Small intestine (tissue), 7 donors: ENCODE data around the gene CDC73. TPM values are rescaled to one million over a fixed set of nuclear protein-coding genes. Genes with fewer than 3 reads are reported as not detected.

Experiments
- DNase-seq, 2 donors: peaks; one replicate each; pipeline versions ENCODE4 v3.0.0 to v3.0.0-alpha.2; 2013
- FAIRE-seq: peaks from 2 replicates; lab custom pipeline; 2012; peaks lifted over from hg19 to GRCh38; lab: Jason Lieb, UNC
- H3K27ac ChIP-seq, 3 donors: one replicate each; pipeline ENCODE4 v1.5.1; 2013; ENCODE audit warnings: low read length in 2 of 3, mild to moderate bottlenecking in 2 of 3, control low read depth in 1 of 3, inconsistent platforms in 1 of 3, low read depth in 1 of 3, moderate library complexity in 1 of 3
- H3K27me3 ChIP-seq, 3 donors: one replicate each; pipeline ENCODE4 v1.6.1; 2013; ENCODE audit warnings: low read length in 3 of 3, inconsistent platforms in 1 of 3; ENCODE audit not compliant: control insufficient read depth in 3 of 3, insufficient read depth in 3 of 3
- H3K36me3 ChIP-seq, 3 donors: one replicate each; pipeline ENCODE4 v1.6.1; 2013; ENCODE audit warnings: low read length in 3 of 3, inconsistent platforms in 1 of 3, low read depth in 1 of 3, mild to moderate bottlenecking in 1 of 3, moderate library complexity in 1 of 3; ENCODE audit not compliant: control insufficient read depth in 3 of 3, insufficient read depth in 2 of 3
- H3K4me1 ChIP-seq, 3 donors: one replicate each; pipeline ENCODE4 v1.6.1; 2013; ENCODE audit warnings: low read length in 2 of 3, inconsistent platforms in 1 of 3, low read depth in 1 of 3, mild to moderate bottlenecking in 1 of 3, moderate library complexity in 1 of 3; ENCODE audit not compliant: control insufficient read depth in 3 of 3, insufficient read depth in 2 of 3
- H3K4me3 ChIP-seq, 3 donors: one replicate each; pipeline ENCODE4 v1.5.1; 2013; ENCODE audit warnings: low read length in 3 of 3, control low read depth in 1 of 3, inconsistent platforms in 1 of 3, low read depth in 1 of 3, mild to moderate bottlenecking in 1 of 3, moderate library complexity in 1 of 3
- H3K9me3 ChIP-seq, 2 donors: one replicate each; pipeline ENCODE4 v1.6.1; 2013; ENCODE audit warnings: low read depth in 1 of 2, low read length in 1 of 2; ENCODE audit not compliant: control insufficient read depth in 2 of 2, insufficient read depth in 1 of 2
- WGBS, 3 donors: extraction: QIAGEN DNeasy Blood & Tissue Kit; methylation state at CpG; one replicate each; pipeline ENCODE4 v1.1.7; 2013; 5-methylcytosine and 5-hydroxymethylcytosine counted together
- polyA plus RNA-seq, 4 donors: library from polyadenylated mRNA; stranded (reverse) in 3 of 4; unstranded in 1 of 4; fragments of 200-250 nt in 3 of 4; fragments of 120-200 nt in 1 of 4; gene quantifications; one replicate each; pipeline versions ENCODE4 v1.2.1 to v1.2.3, GENCODE V29; 2013
- donor health status: healthy with polysubstance abuse.
- donor health status: control.
- donor health status: control.
- donor health status: Bipolar disorder and iron deficiency.
- donor health status: healthy.

CDC73 gene
- polyA plus RNA-seq, 4 donors: 7.6 to 23.2 (median 13.2) TPM

GRCh38 chr1:193090865-193091264 lies 31.0 kb upstream of the CDC73 start:
- FAIRE-seq: no peak
- Histone ChIP-seq H3K27ac (no peak overlapping the region), H3K9me3 (no peaks in the 10 kb centered on the region), H3K27me3 (no peaks in the 10 kb centered on the region), H3K4me3 (no peak overlapping the region), H3K36me3 (peaks cover 3 to 21% (median 5%) of the 10 kb centered on the region in 3 donors), H3K4me1 (no peaks in the 10 kb centered on the region)
- no peak for DNase-seq
- WGBS, 3 donors: 18 to 67% (median 39%) methylated on average over 1 of the region's 1 CpG

- no peak for DNase-seq
- H3K27me3 ChIP-seq: no peaks in the 10 kb centered on the region
- 93 to 97% (median 94%) methylated on average over 11 of the region's 11 CpGs for WGBS, 3 donors
- no peak overlapping the region for H3K27ac ChIP-seq
- no peaks in the 10 kb centered on the region for H3K4me1 ChIP-seq
- H3K36me3 ChIP-seq: peaks cover 5 to 22% (median 6%) of the 10 kb centered on the region in 3 donors
- FAIRE-seq: no peak
- no peak overlapping the region for H3K4me3 ChIP-seq
- H3K9me3 ChIP-seq: no peaks in the 10 kb centered on the region
Observed at GRCh38 chr1:193094112-193094511, 27.7 kb upstream of the CDC73 start.

GRCh38 chr1:193102662-193103061 lies 19.2 kb upstream of the CDC73 start:
- H3K27me3 ChIP-seq: no peaks in the 10 kb centered on the region
- no peak overlapping the region for H3K4me3 ChIP-seq
- peaks cover 7 to 16% (median 12%) of the 10 kb centered on the region in 3 donors for H3K36me3 ChIP-seq
- H3K9me3 ChIP-seq: no peaks in the 10 kb centered on the region
- H3K4me1 ChIP-seq: peaks cover 0 to 10% (median 3%) of the 10 kb centered on the region in 3 donors
- WGBS, 3 donors: 92 to 94% (median 92%) methylated on average over 5 of the region's 5 CpGs
- FAIRE-seq: no peak
- no peak overlapping the region for H3K27ac ChIP-seq
- DNase-seq: no peak

GRCh38 chr1:193103759-193104501 lies 17.9 kb upstream of the CDC73 start:
- H3K4me3 ChIP-seq: peak overlapping the region; percentile 51 to 58 (median 55)
- FAIRE-seq (no peak), DNase-seq (peak; percentile 9 to 10)
- H3K27ac ChIP-seq: peak overlapping the region; percentile 64 to 94 (median 79)
- H3K4me1 ChIP-seq: peaks cover 0 to 10% (median 3%) of the 10 kb centered on the region in 3 donors
- WGBS, 3 donors: 30 to 38% (median 38%) methylated on average over 9 of the region's 9 CpGs
- H3K27me3 ChIP-seq: no peaks in the 10 kb centered on the region
- peaks cover 5 to 11% (median 9%) of the 10 kb centered on the region in 3 donors for H3K36me3 ChIP-seq
- H3K9me3 ChIP-seq: no peaks in the 10 kb centered on the region

GRCh38 chr1:193104502-193104906 lies 17.3 kb upstream of the CDC73 start:
- 0 to 1% (median 0%) methylated on average over 24 of the region's 24 CpGs for WGBS, 3 donors
- DNase-seq (peak in 1 of 2 donors; percentile 54), FAIRE-seq (no peak)
- Histone ChIP-seq H3K27me3 (no peaks in the 10 kb centered on the region), H3K9me3 (no peaks in the 10 kb centered on the region), H3K4me3 (peak overlapping the region; percentile 51 to 58 (median 55)), H3K4me1 (peaks cover 0 to 10% (median 3%) of the 10 kb centered on the region in 3 donors), H3K36me3 (peaks cover 2 to 7% (median 6%) of the 10 kb centered on the region in 3 donors), H3K27ac (peak overlapping the region; percentile 64 to 94 (median 79))

GRCh38 chr1:193104907-193105820 lies 16.7 kb upstream of the CDC73 start, which contains the start of gene GLRX2:
Gene GLRX2, minus strand, starts transcription at chr1:193105414. Its CDS starts 32 bp downstream, at chr1:193105382.
- Histone ChIP-seq H3K9me3 (no peaks in the 10 kb centered on the region), H3K36me3 (peaks cover 0 to 1% (median 0%) of the 10 kb centered on the region in 3 donors), H3K4me3 (peak within 1 kb of the TSS; percentile 51 to 58 (median 55)), H3K27me3 (no peaks in the 10 kb centered on the region), H3K4me1 (peaks cover 0 to 10% (median 3%) of the 10 kb centered on the region in 3 donors), H3K27ac (peak within 1 kb of the TSS; percentile 79 to 94 (median 80))
- FAIRE-seq (no peak), DNase-seq (peak; percentile 85 to 92)
- WGBS, 3 donors: 0 to 1% (median 0%) methylated on average over 58 to 73 of the region's 73 CpGs

GRCh38 chr1:193105821-193106177 lies 16.0 kb upstream of the CDC73 start:
- no peak for FAIRE-seq

GRCh38 chr1:193108471-193108870 lies 13.4 kb upstream of the CDC73 start:
- H3K27ac ChIP-seq: no peak overlapping the region
- H3K36me3 ChIP-seq: no peaks in the 10 kb centered on the region
- WGBS, 3 donors: 72 to 87% (median 85%) methylated on average over 3 of the region's 3 CpGs
- no peaks in the 10 kb centered on the region for H3K27me3 ChIP-seq
- no peak overlapping the region for H3K4me3 ChIP-seq
- DNase-seq (no peak), FAIRE-seq (no peak)
- H3K4me1 ChIP-seq: peaks cover 0 to 15% (median 3%) of the 10 kb centered on the region in 3 donors
- no peaks in the 10 kb centered on the region for H3K9me3 ChIP-seq

More at GRCh38 chr1:193105821-193106177, 16.0 kb upstream of the CDC73 start:
- H3K27ac ChIP-seq: peak overlapping the region in 2 of 3 donors; percentile 79 to 94
- no peaks in the 10 kb centered on the region for H3K36me3 ChIP-seq
- 25 to 47% (median 39%) methylated on average over 4 of the region's 4 CpGs for WGBS, 3 donors
- DNase-seq: peak in 1 of 2 donors; percentile 5
- no peaks in the 10 kb centered on the region for H3K27me3 ChIP-seq
- H3K9me3 ChIP-seq: no peaks in the 10 kb centered on the region
- peaks cover 0 to 10% (median 3%) of the 10 kb centered on the region in 3 donors for H3K4me1 ChIP-seq
- H3K4me3 ChIP-seq: peak overlapping the region in 2 of 3 donors; percentile 51 to 58
